ENCODE data around the gene MACROD1. TPM values are rescaled to one million over a fixed set of nuclear protein-coding genes. Genes with fewer than 3 reads are reported as not detected.

Gene MACROD1
- total RNA-seq, 1 donor from 2014 or later, result 3.4 TPM

DNA sequence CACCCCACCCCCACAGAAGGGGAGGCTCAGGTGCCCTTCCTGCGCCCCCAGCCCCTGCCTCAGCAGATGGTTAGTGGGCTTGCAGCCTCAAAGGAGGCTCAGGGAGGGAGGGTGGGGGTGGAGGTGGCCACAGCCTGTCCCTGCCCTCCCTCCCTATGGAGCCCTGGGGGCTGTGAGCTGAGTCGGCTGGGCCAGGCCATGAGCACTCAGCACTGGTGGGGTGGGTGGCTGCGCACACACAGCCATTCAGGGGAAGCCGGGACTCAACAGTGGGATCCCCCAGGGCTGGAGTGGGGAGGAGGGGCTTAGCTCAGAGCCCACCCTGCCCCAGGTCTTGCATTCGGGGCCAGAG lies 80.0 kb downstream of the MACROD1 start:
- Histone ChIP-seq H4K20me1 (ENCODE audit: insufficient read depth, low read length) (peaks cover 38% of the 10 kb centered on the region), H3K4me2 (ENCODE audit: low read length) (no peak overlapping the region), H3K27ac (ENCODE audit: low read depth, low read length) (no peak overlapping the region), H3K36me3 (ENCODE audit: insufficient read depth, low read length) (no peaks in the 10 kb centered on the region), H3K9me3 (ENCODE audit: insufficient read depth, low read depth, low read length) (no peaks in the 10 kb centered on the region), H3K79me2 (ENCODE audit: insufficient read depth, low read length) (no peaks in the 10 kb centered on the region), H3K27me3 (ENCODE audit: insufficient read depth, low read length) (peaks cover 17% of the 10 kb centered on the region), H2AFZ (ENCODE audit: low read depth, low read length) (no peak overlapping the region), H3K4me1 (ENCODE audit: insufficient read depth, low read length) (no peaks in the 10 kb centered on the region), H3K4me3 (ENCODE audit: insufficient read depth, low read depth, low read length) (no peak overlapping the region), H3K9ac (ENCODE audit: low read length) (no peak overlapping the region)
- FAIRE-seq, result no peak
- Mint-ChIP-seq H3K4me1 (ENCODE audit: low read depth, unreplicated experiment) (peaks cover 2% of the 10 kb centered on the region), H3K36me3 (ENCODE audit: low read depth, unreplicated experiment) (peaks cover 2% of the 10 kb centered on the region), H3K27ac (ENCODE audit: unreplicated experiment) (no peak overlapping the region), H3K4me3 (ENCODE audit: unreplicated experiment) (no peak overlapping the region), H3K9me3 (ENCODE audit: unreplicated experiment) (peaks cover 3% of the 10 kb centered on the region), H3K27me3 (ENCODE audit: low read depth, unreplicated experiment) (peaks cover 56% of the 10 kb centered on the region)
- TF ChIP-seq EZH2 (IDR thresholded peaks at IDR 0.05; ENCODE audit: insufficient read depth, low read length), result no peak
- TF ChIP-seq, protein P1, sequence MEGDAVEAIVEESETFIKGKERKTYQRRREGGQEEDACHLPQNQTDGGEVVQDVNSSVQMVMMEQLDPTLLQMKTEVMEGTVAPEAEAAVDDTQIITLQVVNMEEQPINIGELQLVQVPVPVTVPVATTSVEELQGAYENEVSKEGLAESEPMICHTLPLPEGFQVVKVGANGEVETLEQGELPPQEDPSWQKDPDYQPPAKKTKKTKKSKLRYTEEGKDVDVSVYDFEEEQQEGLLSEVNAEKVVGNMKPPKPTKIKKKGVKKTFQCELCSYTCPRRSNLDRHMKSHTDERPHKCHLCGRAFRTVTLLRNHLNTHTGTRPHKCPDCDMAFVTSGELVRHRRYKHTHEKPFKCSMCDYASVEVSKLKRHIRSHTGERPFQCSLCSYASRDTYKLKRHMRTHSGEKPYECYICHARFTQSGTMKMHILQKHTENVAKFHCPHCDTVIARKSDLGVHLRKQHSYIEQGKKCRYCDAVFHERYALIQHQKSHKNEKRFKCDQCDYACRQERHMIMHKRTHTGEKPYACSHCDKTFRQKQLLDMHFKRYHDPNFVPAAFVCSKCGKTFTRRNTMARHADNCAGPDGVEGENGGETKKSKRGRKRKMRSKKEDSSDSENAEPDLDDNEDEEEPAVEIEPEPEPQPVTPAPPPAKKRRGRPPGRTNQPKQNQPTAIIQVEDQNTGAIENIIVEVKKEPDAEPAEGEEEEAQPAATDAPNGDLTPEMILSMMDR (IDR thresholded peaks at IDR 0.05; ENCODE audit: insufficient read depth, low read depth, low read length), result no peak
- no peak for DNase-seq (ENCODE audit: low read depth)

DNA sequence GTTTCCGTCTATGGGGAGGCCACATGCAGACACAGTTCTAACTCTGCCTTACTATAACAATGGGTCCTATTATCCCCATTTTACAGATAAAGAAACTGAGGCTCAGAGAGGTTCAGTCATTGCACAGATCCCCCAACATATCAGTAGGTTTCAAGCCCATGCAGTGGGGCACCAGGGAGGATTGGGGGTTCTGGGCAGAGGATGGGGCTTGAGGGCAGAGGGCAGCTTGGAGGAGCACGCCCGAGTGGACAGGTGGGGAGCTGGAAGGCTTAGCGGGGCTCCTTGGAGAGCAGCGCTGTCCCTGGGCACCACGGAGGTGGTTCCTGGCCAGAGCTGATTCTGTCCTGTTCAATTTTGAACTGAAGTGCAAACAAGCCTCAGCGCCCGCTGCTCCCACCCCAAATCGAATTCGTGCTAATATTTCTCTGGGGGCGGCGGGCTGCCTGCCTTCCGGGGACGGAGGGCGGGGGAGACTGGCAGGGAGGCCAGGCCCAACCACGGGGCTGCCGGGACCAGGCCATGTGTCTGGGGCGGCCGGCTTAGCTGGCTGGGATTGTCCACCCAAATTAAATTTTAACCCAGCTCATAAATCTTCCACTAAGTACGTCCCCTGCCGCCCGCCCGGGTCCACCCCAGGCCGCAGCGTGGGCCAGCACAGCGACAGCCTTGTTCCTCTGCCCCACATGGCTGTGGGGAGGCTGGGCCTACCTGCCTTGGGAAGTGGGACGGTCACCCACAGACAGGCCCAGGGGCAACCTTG lies 80.8 kb downstream of the MACROD1 start:
- H3K4me3 ChIP-seq (ENCODE audit: insufficient read depth, low read depth, low read length), result no peak overlapping the region
- Mint-ChIP-seq H3K4me1 (ENCODE audit: low read depth, unreplicated experiment) (peaks cover 2% of the 10 kb centered on the region), H3K27ac (ENCODE audit: unreplicated experiment) (no peak overlapping the region), H3K36me3 (ENCODE audit: low read depth, unreplicated experiment) (peaks cover 2% of the 10 kb centered on the region), H3K27me3 (ENCODE audit: low read depth, unreplicated experiment) (peaks cover 64% of the 10 kb centered on the region), H3K4me3 (ENCODE audit: unreplicated experiment) (no peak overlapping the region), H3K9me3 (ENCODE audit: unreplicated experiment) (peaks cover 3% of the 10 kb centered on the region)
- peaks cover 37% of the 10 kb centered on the region for H4K20me1 ChIP-seq (ENCODE audit: insufficient read depth, low read length)
- H3K9me3 ChIP-seq (ENCODE audit: insufficient read depth, low read depth, low read length), result no peaks in the 10 kb centered on the region
- no peaks in the 10 kb centered on the region for H3K79me2 ChIP-seq (ENCODE audit: insufficient read depth, low read length)
- no peak overlapping the region for H3K4me2 ChIP-seq (ENCODE audit: low read length)
- TF ChIP-seq EZH2 (IDR thresholded peaks at IDR 0.05; ENCODE audit: insufficient read depth, low read length), result no peak
- TF ChIP-seq, protein P1 (IDR thresholded peaks at IDR 0.05; ENCODE audit: insufficient read depth, low read depth, low read length), result no peak
- H2AFZ ChIP-seq (ENCODE audit: low read depth, low read length), result no peak overlapping the region
- peaks cover 22% of the 10 kb centered on the region for H3K27me3 ChIP-seq (ENCODE audit: insufficient read depth, low read length)
- DNase-seq (ENCODE audit: low read depth) (no peak), FAIRE-seq (no peak)
- H3K36me3 ChIP-seq (ENCODE audit: insufficient read depth, low read length), result no peaks in the 10 kb centered on the region
- H3K27ac ChIP-seq (ENCODE audit: low read depth, low read length), result no peak overlapping the region
- no peaks in the 10 kb centered on the region for H3K4me1 ChIP-seq (ENCODE audit: insufficient read depth, low read length)
- H3K9ac ChIP-seq (ENCODE audit: low read length), result no peak overlapping the region

All from astrocyte (in vitro differentiated cells and primary cell).